ENCODE measurements around the gene CCDC102A.
A peak's percentile ranks its signal among the peaks of the same experiment; 100 is the strongest.
"Not testable (repeated sequence)": the region's sequence is repeated elsewhere in the genome, so short reads cannot be mapped to it uniquely, and the experiment has no call there.

The CCDC102A gene

DNA sequence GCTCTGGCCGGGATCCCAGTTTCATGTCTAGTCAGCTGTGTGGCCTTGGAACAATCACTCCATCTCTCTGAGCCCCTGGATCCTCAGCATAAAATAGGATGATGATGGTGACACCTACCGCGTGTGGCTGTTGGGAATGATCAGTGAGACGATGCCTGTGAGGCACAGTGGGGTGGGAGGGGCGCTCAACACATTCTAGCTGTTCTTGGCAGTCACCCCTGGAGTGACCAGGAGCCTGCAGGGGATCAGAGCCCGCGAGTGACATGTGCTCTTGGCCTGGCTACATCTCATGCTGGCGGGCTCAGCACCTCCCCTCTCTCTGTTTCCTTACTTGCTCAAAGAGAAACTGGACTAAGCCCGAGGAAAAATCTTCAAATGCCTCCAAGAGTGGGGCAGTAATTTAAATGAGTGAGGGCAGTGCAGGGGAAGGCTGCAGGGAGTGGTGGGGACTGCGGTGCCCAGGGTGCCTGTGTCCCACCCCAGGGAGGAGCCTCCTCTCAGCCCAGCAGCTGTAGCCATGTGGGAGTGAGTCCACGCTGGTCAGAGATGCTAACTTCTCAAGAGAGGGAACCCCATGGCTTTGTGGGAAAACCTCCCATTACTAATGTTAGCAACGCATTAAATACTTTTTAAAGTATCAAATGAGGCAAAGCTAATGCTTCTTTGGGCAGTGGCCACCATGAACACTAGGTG, 27.0 kb downstream of the CCDC102A start:
- no peak overlapping the region for H3K4me3 ChIP-seq (ENCODE audit: low read length)
- DNase-seq (ENCODE audit: low read depth, low spot score), result no peak

DNA sequence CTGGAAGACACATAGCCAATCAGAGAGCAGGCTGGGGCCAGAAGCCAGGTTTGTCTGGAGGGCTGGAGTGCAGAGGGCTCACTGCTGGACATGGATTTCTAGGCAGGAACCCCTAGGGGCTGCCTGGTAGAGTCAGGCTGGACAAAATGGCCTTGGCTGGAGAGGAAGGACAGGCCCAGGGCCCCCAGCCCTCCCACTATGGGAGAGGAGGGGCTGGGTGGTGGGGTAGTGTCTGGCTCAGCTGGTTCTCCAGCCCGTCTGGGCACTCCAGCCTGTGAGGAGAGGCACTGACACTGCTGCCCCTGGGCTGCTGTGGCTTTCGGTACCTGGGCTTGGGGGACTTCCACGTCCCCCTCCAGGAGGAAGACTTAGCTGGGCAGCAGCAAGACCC, 28.3 kb downstream of the CCDC102A start:
- DNase-seq (ENCODE audit: low read depth, low spot score), result no peak
- no peak overlapping the region for H3K4me3 ChIP-seq (ENCODE audit: low read length)

DNA sequence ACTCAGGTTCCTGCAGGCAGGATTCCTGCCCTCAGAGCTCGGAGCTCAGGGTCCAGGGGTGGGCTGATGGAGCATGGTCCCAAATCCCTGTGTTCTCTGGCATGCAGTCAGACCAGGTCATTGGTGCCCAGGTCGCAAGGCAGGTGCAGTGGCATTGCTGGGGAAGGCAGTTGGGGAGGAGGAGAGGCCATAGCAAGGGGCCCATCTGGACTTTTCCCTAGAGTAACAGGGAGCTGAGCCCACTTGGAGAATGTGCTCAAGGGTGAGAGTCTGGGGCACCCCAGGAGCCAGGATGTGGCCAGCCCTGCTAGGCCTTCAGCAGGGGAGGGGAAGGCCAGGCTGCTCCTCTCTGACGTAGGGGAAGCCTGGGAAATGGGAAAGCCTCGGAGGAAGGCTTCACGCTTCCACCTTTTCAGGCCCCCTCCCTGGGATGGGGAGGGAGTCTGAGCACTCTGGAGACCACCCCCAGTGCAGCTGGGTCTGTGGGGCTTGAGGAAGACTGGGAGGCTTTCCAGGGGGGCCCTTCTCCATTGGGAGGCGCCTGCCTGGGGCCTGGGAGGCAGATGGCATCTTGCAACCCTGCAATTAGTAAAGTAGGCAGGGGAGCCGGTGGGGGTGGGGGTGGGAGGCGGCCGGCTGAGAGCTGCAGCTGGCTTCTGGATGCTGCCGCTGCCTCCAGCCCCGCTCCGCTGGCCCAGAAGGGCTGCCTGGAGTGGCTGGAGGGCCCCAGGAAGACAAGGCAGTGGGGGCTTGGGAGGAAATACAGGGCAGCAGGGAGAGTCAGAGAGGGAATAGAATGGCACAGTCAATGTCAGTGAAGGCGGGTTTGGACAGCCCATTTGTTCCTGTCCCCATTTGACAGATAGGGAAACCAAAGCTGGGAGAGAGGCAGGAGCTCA, 29.0 kb downstream of the CCDC102A start:
- no peak for DNase-seq (ENCODE audit: low read depth, low spot score)
- H3K4me3 ChIP-seq (ENCODE audit: low read length), result no peak overlapping the region

DNA sequence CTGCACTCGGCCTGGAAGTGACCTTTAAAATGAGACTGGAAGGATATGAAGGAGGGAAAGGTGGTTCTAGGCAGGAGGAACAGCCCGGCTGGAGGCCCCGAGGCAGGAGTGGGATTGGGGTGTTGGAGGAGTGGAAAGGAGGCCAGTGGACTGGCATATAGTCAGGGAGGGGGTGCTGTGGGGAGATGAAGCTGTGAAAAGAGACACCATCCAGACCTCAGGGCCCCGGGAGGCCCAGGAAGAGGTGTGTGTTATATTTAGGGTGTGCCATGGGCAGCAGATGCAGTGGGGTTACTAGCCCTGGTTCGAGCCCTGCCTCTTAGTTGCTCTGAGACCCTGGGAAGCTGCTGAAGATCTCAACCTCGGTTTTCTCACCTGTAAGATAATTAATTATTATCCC, 31.2 kb downstream of the CCDC102A start:
- no peak overlapping the region for H3K4me3 ChIP-seq (ENCODE audit: low read length)
- DNase-seq (ENCODE audit: low read depth, low spot score), result no peak

DNA sequence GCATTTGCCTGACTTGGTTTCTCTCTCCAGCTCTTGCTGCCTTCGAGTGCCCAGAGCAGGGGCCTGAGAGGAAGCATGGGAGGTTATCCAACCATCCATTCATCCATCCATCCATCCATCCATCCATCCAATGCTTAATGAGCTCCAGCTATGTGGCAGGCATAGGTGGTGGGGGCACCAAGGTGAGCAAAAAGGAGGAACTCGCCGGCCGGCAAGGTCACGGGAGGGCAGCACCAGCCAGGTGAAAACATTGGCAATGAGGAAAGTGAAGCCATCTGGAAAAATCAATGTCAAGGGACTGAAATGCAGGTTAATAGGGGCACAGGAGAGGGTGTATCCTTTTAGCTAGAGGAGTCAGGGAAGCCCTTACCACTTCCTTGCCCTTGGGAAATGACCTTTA, 31.9 kb downstream of the CCDC102A start:
- H3K4me3 ChIP-seq (ENCODE audit: low read length), result no peak overlapping the region
- no peak for DNase-seq (ENCODE audit: low read depth, low spot score)

DNA sequence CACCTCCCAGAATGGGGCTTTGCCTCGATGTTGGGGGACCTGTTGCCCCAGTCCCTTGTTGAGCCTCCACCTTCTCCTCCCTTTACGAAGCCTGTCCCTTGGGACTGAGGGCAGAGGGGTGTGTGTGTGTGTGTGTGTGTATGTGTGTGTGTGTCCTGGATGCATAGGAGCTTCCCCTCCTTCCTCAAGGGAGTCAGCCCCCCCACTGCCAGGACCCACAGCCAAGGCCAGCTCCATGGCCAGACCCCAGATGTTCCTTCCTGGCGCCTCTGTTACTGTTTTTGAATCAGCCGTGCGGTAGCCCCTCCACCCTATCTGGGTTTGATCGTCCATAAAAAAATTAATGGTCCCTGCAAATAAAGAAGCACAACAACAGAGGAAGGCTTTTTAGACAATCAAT, 32.4 kb downstream of the CCDC102A start:
- DNase-seq (ENCODE audit: low read depth, low spot score), result no peak
- no peak overlapping the region for H3K4me3 ChIP-seq (ENCODE audit: low read length)

DNA sequence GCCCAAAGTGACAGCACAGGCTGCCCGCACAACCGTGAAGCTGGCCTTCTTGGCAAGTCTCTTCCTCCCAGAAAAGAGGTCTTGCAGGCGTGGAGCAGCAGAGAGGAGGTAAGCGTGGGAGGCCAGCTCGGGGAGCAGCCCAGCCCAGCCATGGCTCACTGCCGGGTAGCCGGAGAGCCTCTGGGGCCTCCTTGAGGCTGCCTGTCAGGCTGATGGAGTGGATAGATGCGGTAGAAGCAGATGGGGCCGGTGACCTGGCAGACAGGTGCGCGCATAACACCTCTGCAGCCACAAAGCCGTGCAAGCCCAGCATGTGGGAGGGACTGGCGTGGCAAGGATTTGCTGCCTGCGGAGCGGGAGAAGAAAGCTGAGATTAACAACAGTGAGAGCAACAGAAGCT, 33.0 kb downstream of the CCDC102A start:
- DNase-seq (ENCODE audit: low read depth, low spot score), result no peak

DNA sequence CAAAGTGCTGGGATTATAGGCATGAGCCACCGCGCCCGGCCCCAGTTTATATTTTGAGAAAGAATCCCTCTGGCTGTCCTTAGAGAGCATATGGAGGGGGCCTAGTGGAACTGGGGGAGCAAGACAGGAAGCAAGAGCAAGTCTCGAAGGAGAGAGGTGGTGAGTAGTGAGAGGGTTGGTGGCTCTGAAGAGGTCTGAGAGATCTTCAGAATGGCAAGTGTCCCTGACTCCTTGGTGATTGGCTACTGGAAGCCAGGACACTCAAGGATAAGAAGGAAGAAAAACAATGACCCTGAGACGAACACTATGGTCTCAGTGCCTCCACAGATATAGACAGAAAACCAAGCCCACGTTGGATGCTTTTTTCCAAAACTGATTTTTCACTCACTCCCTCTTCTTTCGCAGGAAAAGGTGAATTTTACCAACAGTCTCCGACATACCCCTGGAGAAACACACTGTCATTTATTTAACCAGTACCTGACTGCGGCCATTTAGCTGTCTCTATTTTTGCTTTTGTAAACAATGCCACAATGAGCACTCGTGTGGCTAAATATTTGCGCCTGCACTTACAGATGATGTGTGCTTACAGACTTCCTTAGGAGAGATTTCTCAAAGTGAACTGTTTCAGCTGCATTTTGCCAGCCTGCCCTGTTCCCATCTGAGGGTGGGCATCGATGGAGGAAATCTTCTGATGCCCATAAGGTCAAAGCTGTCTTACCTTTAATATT, 34.2 kb downstream of the CCDC102A start:
- no peak for DNase-seq (ENCODE audit: low read depth, low spot score)

More for the DNA sequence above, 33.0 kb downstream of the CCDC102A start:
- no peak overlapping the region for H3K4me3 ChIP-seq (ENCODE audit: low read length)

DNA sequence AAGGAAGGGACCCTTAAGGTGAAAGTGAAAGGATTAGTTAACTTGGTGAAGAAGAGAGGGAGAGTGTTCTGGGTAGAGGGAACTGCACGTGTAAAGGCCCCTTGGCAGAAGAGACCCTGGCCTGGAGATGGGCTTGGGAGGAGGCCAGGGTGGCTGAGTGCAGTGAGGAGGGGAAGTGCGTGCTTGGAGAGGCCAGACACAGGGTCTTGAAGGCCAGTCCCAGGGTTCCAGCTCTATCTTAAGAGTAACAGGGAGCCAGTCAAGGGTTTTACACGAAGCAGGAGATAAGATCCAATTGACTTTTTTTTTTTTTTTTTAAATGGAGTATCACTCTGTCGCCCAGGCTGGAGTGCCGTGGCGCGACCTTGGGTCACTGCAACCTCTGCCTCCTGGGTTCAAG, 34.9 kb downstream of the CCDC102A start:
- H3K4me3 ChIP-seq (ENCODE audit: low read length), result no peak overlapping the region
- DNase-seq (ENCODE audit: low read depth, low spot score), result no peak

More for the DNA sequence above, 34.2 kb downstream of the CCDC102A start:
- H3K4me3 ChIP-seq (ENCODE audit: low read length), result no peak overlapping the region

DNA sequence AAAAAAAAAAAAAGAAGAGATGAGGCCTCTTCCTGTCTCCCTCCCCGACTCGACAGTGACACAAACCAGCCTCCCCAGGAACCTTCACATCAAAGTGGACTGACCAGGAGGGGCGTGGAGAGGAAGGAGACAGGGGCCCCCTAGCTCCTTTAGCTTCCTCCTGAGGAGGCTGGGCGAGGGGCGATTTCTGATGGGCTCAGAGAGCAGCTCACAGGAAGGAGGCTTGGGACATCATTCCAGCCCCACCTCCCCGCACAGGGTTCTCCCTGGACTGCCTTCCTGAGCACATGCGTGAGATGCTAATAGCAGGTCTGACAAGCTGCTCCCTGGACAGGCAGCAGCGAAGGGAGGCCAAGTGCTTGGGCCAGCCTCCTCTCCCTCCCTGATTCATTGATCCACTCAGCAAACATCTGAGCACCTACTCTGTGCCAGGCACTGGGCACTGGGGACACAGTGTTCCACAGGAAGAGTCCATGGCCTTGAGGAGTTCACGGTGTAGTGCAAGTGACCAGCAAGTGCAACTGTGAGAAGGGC, 35.7 kb downstream of the CCDC102A start:
- no peak overlapping the region for H3K4me3 ChIP-seq (ENCODE audit: low read length)
- DNase-seq (ENCODE audit: low read depth, low spot score), result no peak

DNA sequence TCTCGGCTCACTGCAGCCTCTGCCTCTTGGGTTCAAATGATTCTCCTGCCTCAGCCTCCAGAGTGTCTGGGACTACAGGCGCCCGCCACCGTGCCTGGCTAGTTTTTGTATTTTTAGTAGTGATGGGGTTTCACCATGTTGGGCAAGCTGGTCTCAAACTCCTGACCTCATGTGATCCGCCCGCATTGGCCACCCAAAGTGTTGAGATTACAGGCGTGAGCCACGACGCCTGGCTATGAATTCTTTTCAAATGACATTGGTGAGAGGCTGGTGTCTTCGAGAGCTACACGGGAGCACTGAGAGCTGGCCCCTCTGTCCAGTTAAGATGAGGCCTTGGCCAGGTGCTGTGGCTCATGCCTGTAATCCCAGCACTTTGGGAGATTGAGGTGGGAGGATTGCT, 36.4 kb downstream of the CCDC102A start:
- H3K4me3 ChIP-seq (ENCODE audit: low read length); DNase-seq (ENCODE audit: low read depth, low spot score): not testable (repeated sequence)

DNA sequence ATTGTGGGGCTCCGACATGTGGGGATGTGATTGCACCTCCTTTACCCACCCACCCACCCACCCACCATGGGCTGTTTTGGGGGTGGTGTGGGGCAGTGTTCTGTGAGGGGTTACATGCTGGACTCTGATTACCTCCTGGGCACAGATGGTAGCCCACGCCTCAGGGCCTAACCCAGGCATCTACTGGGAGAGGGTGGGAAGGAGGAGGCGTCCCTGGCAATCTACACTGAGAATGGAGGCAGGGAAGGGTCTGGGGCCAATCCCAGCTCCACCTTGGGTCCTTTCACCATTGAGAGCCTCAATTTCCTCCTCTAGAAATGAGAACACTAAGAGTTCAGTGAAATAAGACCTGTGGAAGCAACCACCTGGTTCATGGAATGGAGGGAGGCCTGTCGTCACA, 38.3 kb downstream of the CCDC102A start:
- H3K4me3 ChIP-seq (ENCODE audit: low read length), result no peak overlapping the region
- no peak for DNase-seq (ENCODE audit: low read depth, low spot score)

DNA sequence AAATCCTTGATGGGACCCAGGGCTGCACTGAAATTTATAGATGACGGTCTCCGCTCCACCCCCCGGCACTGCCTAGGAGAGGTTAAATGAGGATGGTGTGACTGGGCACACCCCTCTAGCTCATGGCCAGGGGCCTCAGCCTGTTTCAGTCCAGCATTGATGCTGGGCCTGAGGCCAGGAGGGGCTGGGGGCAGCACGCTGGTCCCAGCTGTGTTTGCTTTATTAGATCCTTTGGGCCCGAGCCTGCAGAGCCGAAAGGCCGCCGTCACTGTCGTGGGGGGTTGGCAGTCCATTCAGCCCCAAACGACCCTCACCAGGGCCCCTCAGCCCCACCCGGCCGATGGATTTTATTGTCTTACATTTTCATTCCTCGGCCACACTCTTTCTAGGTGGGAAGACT, 39.2 kb downstream of the CCDC102A start:
- DNase-seq (ENCODE audit: low read depth, low spot score), result no peak
- H3K4me3 ChIP-seq (ENCODE audit: low read length), result no peak overlapping the region

DNA sequence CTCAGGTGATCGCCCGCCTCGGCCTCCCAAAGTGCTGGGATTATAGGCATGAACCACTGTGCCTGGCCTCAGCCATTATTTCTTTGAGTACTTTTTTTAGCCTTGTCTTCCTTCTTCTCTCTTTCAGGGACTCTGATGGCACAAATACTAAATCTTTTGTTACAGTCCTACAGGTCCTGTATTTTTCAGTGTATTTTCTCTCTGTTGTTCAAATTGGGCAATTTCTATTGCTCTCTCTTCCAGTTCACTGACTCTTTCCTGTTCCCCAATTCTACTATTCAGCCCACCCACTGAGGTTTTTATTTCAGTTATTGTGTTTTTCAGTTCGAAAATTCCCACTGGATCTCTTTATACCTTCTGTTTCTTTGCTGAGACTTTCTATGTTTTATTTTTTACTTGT, 42.6 kb downstream of the CCDC102A start:
- no peak for DNase-seq (ENCODE audit: low read depth, low spot score)
- H3K4me3 ChIP-seq (ENCODE audit: low read length), result no peak overlapping the region

DNA sequence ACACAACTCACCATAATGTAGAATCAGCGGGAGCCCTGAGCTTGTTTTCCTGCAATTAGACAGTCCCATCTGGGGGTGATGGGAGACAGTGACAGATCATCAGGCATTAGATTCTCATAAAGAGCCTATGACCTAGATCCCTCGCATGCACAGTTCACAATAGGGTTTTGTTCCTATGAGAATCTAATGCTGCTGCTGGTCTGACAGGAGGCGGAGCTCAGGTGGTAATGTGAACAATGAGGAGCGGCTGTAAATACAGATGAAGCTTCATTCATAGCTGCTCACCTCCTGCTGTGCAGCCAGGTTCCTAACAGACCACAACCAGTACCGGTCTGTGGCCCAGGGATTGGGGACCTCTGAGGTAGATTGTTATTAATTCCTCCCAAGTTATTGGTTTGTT, 47.1 kb downstream of the CCDC102A start:
- H3K4me3 ChIP-seq (ENCODE audit: low read length), result no peak overlapping the region
- DNase-seq (ENCODE audit: low read depth, low spot score), result no peak

DNA sequence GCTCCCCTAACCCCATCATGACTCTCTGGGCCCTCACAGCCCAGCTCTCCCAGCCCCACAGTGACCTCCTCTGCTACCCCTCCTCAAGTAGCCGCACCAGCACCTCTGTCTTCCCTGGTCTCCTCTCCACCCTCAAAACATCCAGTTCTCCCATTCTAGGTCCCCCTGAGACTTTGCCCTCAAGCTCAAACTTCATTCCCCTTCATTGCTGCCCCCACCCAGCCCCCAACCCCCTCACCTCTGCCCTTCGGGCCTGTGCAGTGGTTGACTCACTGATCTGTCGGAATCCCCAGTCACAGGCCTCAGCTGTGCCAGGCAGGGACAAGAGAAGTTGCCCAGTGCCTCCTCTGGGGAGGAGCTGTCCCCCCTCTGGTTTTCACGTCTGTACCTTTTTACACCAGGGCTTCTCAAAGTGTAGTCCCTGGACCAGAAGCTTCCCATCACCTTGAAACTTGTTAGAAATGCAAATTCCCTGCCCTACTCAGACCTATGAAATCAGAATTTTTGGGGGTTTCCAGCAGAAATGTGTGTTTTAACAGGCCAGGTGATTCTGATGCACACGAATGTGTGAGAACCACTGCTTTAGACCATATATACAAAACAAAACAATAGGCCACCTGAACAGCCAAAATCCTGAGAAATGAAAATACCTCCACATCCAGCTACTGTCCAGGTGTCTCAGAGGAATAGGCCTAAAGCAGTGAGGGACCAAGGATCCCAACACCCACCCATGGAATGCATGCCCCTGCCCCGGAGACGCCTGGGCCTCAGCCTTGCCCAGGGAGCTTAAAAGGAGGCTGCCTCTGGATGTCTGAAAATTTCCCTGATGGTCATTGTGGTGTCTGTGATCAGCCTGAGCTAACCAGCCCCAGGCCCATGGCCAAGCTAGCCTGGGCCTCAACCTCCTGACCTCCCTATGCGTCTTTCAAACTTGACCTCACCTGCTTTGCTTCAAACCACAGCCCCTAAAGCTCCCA, 49.2 kb downstream of the CCDC102A start:
- H3K4me3 ChIP-seq (ENCODE audit: low read length), result peak overlapping the region; percentile 28
- no peak for DNase-seq (ENCODE audit: low read depth, low spot score)

DNA sequence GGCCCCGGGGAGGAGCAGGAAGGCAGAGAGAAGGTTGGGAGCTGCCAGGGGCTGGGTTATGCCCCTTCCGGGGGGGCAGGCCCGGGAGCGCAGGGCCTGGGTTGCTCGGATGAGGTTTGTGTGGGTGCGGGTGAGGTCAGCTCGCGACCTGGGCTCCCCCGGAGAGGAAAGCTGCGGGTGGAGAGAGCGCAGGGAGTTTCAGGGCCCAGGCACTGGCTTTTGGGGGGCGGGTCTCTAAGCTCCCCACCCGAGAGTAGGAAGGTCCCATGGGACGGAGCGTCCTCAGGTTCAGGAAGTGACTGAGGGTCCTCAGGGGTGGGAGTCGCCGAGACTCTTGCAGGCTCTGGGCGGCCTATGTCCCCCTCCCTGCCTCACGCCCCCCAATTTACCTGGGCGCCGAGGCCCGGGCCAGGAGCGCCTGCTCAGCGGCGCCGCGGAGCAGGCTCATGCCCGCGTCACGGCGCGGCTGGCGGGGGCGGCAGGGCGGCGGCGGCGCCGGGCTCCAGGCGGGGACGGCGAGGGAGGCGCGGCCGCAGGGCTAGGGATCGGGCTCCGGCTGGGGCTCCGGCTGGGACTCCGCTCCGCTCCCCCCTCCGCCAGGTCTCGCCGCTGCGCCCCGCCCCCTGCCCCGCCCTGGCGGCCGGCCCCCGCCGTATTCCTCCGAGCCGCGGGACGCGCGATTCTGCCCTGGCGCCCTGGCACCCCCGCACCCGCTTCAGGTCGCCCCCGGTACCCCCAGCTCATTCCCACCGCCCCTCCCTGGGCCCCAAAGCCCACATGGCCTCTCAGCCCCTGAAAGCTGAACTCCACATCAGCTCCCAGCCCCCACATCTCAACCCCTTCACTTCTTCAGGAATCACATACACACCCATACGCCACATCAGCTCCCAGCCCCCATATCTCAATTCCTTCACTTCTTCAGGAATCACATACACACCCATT, 50.2 kb downstream of the CCDC102A start, which contains the start of gene DOK4:
TSS of gene DOK4 (minus strand) at position 578 of the 942 bp plus-strand sequence. CDS start 6,986 bp downstream, outside the sequence.
- DNase-seq (ENCODE audit: low read depth, low spot score), result no peak
- peak within 1 kb of the TSS; percentile 56 for H3K4me3 ChIP-seq (ENCODE audit: low read length)

Measured in Jurkat, Clone E6-1 (cell line).